NCI-H2227 (cell line): ENCODE data around the gene CDH13.

ENCODE experiments used
- DNase-seq: peaks from one replicate; lab custom pipeline; 2025; ENCODE audit not compliant: unreplicated experiment; lab: John Stamatoyannopoulos, UW

The CDH13 gene

DNA sequence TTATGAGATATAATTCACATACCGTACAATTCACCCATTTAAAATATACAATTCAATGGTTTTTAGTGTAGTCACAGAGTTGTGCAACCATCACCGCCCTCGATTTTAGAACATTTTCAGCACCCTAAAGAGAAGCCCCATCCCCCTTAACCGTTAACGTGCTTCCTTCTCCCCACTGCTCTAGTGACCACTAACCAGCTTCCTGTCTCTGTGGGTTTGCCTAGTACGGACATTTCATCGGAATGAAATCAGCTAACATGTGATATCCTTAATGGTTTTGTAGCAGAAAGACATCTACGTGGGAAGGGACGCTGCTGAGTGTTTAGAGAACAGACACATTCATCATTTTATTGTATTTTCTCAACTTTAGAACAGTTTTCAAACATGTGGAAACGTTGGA lies 1100.2 kb downstream of the CDH13 start:
- DNase-seq = no peak

GRCh38 chr16:83727751-83728352 lies 1101.1 kb downstream of the CDH13 start:
- DNase-seq = no peak

DNA sequence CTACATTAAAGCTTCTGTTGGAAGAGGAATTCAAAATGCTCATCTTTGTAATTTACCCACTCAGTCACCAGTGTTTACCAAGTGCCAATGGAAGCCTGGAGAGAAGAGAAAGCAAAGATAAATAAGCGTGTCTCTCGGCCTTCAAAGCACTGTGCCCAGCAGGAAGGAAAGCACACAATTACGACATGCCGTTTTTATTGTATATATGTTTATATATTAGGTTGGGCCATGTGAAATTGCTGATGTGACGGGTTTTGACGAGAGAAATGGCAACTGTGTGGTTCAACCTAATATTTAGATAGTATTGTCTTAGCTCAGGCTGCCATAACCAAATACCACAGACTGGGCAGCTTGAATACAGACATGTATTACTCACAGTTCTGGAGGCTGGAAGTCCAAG lies 1101.7 kb downstream of the CDH13 start:
- DNase-seq = no peak

DNA sequence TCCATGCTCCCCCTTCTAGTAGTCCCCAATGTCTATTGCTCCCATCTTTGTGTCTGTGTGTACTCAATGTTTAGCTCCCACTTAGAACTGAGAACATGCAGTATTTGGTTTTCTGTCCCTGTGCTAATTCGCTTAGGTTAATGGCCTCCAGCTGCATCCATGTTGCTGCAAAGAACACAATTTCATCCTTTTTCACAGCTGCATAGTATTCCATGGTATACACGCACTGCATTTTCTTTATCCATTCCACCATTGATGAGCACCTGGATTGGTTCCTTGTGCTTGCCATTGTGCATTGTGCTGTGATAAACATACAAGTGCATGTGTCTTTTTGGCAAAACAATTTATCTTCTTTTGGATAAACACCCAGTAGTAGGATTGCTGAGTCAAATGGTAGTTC lies 1104.0 kb downstream of the CDH13 start:
- no peak for DNase-seq

GRCh38 chr16:83732536-83732935 lies 1105.8 kb downstream of the CDH13 start:
- DNase-seq = no peak

DNA sequence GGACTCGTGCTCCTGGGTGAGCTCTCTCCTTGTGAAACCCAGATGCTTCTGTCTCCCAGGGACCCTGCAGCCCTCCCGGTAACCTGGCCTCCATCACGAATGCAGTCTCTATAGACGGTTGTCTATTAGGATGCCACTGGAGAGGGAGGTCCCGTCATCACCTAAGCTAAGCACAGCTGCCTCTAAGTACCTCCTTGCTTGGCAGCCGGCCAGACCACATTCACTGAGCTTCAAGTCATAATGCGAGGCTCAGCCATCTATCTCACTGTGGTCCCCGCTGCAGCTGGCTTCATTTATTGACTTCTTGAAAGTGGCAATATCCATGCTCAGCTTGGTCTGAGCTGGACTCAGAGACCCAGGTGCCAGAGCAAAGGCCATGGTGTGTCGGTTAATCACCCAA lies 1106.5 kb downstream of the CDH13 start:
- no peak for DNase-seq

GRCh38 chr16:83734136-83734535 lies 1107.4 kb downstream of the CDH13 start:
- DNase-seq = no peak

GRCh38 chr16:83737729-83738354 lies 1111.1 kb downstream of the CDH13 start:
- no peak for DNase-seq

DNA sequence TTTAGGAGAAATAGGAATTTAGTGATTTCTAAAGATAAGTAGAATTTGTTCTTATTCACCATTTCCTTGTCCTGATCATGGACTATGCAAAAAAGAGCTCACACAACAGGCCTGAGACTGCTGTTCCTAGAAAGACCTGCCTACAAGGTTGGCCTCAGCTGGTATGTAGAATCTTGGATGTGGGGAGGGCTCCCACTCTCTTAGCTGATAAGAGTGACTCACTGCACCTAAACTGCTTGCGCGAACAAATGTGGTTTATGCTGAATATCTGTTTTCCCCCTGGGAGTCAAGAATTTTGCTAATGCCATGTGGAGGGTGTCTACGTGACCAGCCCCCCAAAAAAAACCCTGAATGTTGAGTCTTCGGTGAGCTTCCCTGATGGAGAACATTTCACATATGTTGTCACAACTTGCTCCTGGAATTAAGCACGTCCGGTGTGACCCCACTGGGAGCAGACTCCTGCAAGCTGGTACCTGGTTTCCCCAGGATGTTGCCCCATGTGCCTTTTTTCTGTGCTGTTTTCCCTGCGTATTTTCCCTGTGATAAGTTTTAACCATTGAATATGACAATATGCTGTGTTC lies 1112.2 kb downstream of the CDH13 start:
- no peak for DNase-seq

GRCh38 chr16:83742124-83742899 lies 1115.5 kb downstream of the CDH13 start:
- DNase-seq = no peak

- DNase-seq = no peak
Observed at GRCh38 chr16:83743241-83743640, 1116.5 kb downstream of the CDH13 start.

- no peak for DNase-seq
Observed at GRCh38 chr16:83743720-83744119, 1117.0 kb downstream of the CDH13 start.

GRCh38 chr16:83744441-83744981 lies 1117.7 kb downstream of the CDH13 start:
- DNase-seq = no peak

GRCh38 chr16:83746611-83747010 lies 1119.8 kb downstream of the CDH13 start:
- DNase-seq = no peak

DNA sequence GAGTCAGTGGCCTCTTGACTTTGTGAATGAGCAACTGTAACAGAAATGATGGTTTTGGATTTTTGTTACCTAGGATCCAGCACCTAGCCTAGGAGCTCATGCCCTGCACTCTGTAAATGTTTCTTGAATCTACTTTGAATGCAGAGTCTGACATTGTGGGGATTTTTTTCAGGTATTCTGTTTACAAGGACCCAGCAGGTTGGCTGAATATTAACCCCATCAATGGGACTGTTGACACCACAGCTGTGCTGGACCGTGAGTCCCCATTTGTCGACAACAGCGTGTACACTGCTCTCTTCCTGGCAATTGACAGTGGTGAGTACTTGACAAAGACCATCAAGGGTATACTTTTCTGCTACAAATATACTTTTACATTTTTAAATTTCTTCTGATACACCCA lies 1121.2 kb downstream of the CDH13 start:
- DNase-seq = no peak

- DNase-seq = no peak
Observed at GRCh38 chr16:83755391-83755790, 1128.6 kb downstream of the CDH13 start.

GRCh38 chr16:83762141-83762991 lies 1135.6 kb downstream of the CDH13 start:
- no peak for DNase-seq

DNA sequence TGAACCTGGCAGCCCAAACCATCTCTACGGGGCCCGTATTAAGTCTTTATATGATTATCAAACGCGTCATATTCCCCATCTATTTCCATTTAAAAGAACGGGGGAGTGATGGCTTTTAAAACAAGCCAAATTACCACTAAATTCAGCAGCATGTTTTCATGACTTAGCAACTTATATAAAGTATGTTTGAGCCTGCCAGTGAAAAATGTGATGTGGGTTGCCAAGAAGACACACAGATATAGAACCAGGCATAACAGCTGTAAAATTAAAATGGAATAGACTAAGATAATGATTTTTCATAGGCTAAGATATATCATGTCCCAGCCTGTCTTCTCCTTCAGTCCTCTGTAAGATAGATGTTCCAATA lies 1136.2 kb downstream of the CDH13 start:
- no peak for DNase-seq

GRCh38 chr16:83768986-83769385 lies 1142.2 kb downstream of the CDH13 start:
- no peak for DNase-seq

- DNase-seq = no peak
Observed at GRCh38 chr16:83769397-83770008, 1142.7 kb downstream of the CDH13 start.
